Mesodermal cell (in vitro differentiated cells): ENCODE results near the gene VTI1B. TPM values are rescaled to one million over a fixed set of nuclear protein-coding genes. Genes with fewer than 3 reads are reported as not detected.
"Not testable (repeated sequence)": the region's sequence is repeated elsewhere in the genome, so short reads cannot be mapped to it uniquely, and the experiment has no call there.

Experiments used
- H3K27ac ChIP-seq: 2 replicates; pipeline ENCODE4 v1.7.0; 2013; ENCODE audit warnings: mild to moderate bottlenecking, low read depth, low read length, moderate library complexity; ENCODE audit not compliant: severe bottlenecking
- H3K36me3 ChIP-seq: 2 replicates; pipeline ENCODE4 v1.7.1; 2013; ENCODE audit warnings: mild to moderate bottlenecking, low read length, moderate library complexity; ENCODE audit not compliant: control insufficient read depth, insufficient read depth
- H3K4me1 ChIP-seq: one replicate; pipeline ENCODE4 v1.7.1; 2013; ENCODE audit warnings: mild to moderate bottlenecking, low read length; ENCODE audit not compliant: insufficient read depth, control insufficient read depth, poor library complexity, severe bottlenecking
- H3K4me3 ChIP-seq: 2 replicates; pipeline ENCODE4 v1.7.0; 2013; ENCODE audit warnings: low read length, control low read depth, mild to moderate bottlenecking; ENCODE audit not compliant: insufficient read depth, poor library complexity, severe bottlenecking; ENCODE audit errors: extremely low read depth
- H3K9me3 ChIP-seq: 2 replicates; pipeline ENCODE4 v1.7.1; 2013; ENCODE audit warnings: mild to moderate bottlenecking, low read length, moderate library complexity; ENCODE audit not compliant: control insufficient read depth
- WGBS, 2 experiments: methylation state at CpG; one replicate each; pipeline ENCODE4 v1.1.5; 2013; ENCODE audit warnings: missing lambda C conversion rate in 2 of 2; ENCODE audit not compliant: insufficient coverage in 2 of 2; 5-methylcytosine and 5-hydroxymethylcytosine counted together
- polyA plus RNA-seq, 2 experiments: library from polyadenylated mRNA; stranded (reverse); fragments of 50-300 nt; gene quantifications; one replicate each; pipeline ENCODE4 v1.2.3, GENCODE V29; 2013

VTI1B gene, protein sequence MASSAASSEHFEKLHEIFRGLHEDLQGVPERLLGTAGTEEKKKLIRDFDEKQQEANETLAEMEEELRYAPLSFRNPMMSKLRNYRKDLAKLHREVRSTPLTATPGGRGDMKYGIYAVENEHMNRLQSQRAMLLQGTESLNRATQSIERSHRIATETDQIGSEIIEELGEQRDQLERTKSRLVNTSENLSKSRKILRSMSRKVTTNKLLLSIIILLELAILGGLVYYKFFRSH
- polyA plus RNA-seq (2013, experiment 1 of 2), result 75.3 TPM
- 83.4 TPM for polyA plus RNA-seq (2013, experiment 2 of 2)

DNA sequence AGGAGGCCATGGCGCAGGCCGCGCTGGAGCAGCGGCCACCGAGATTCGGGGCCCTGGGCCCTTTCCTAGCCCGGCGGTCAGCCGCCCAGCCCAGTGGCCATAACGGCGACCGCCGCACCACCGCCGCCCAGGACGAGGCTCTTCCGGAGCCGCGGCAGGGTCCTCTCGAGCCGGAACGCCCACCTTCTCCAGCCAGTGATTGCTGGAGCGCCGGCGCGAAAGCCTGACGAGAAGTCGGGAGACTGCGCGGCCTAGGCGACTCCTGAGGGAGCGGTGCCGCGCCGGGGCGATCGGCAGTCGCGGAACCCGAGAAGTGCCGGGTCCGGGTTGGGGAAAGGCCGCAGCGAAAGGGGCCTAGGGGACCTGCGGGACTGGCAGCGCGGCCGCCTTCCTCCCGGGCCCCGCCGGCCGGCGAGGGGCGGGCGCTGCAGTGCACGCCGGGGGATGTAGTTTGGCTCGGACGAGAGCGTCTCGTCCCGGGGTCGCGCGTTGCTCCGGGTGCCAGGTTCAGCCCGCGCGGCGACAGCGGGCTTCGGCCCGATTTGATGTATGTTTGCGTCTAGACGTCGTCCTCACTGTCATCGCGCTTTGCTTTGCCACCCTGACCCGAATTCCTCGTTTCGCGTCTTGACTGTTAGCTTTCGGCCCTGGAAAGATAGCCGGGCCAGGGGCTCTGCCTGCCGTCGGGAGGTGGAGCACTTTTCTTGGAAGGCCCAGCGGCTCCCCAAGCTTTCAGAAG, at the start of gene VTI1B:
Gene VTI1B (minus strand): TSS at position 153 of the 739 bp plus-strand sequence. CDS start 143 bp downstream, at position 10.
- WGBS, 2 experiments, result 0 to 1% methylated on average over 74 to 87 of the region's 87 CpGs

DNA sequence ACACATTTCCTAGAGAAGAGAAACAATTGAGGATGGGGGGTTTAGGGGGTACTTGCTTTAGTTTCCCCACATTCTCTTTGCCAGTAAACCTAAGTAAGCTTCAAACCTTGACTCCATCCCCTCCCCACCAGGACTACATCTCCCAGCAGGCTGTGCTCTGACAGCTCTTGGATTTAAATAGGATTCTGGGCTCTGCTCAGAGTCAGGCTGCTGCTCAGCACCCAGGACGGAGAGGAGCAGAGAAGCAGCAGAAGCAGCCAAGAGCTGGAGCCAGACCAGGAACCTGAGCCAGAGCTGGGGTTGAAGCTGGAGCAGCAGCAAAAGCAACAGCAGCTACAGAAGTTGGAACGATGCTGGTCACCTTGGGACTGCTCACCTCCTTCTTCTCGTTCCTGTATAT, 47.9 kb upstream of the VTI1B start:
- H3K27ac ChIP-seq, result no peak overlapping the region
- H3K4me1 ChIP-seq, result no peaks in the 10 kb centered on the region
- no peaks in the 10 kb centered on the region for H3K36me3 ChIP-seq
- H3K4me3 ChIP-seq, result no peak overlapping the region
- 44 to 46% methylated on average over 2 to 3 of the region's 3 CpGs for WGBS, 2 experiments
- H3K9me3 ChIP-seq, result peaks cover 5% of the 10 kb centered on the region

More for the DNA sequence above, at the start of gene VTI1B:
- no peaks in the 10 kb centered on the region for H3K9me3 ChIP-seq
- peaks cover 11% of the 10 kb centered on the region for H3K4me1 ChIP-seq
- H3K36me3 ChIP-seq, result peaks cover 40% of the 10 kb centered on the region
- peak within 1 kb of the TSS; percentile 78 for H3K4me3 ChIP-seq
- H3K27ac ChIP-seq, result peak within 1 kb of the TSS; percentile 98

DNA sequence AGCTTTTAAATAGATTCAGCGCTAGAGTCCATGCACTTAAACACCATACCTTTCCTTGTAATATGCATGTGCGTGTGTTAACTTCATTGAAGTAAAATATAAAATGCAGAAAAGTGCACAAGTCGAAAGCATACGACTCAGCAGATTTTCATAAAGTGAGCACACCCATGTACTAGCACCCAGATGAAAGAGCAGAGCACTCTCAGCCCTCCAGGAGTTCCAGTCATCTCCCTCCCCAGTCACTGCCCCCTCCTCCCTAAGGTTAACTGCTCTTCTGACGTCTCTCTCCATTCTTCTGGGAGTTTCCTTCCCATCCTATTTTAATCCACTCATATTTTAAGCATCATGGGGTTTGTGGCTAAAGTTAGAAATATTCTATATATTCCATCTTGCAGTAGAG, 47.4 kb upstream of the VTI1B start:
- Histone ChIP-seq H3K4me1 (no peaks in the 10 kb centered on the region), H3K36me3 (no peaks in the 10 kb centered on the region), H3K4me3 (no peak overlapping the region), H3K27ac (no peak overlapping the region), H3K9me3 (peaks cover 5% of the 10 kb centered on the region)
- WGBS, 2 experiments, result 60% methylated on average over 3 of the region's 5 CpGs; no CpG with 5 or more reads in 1 of the 2 experiments

DNA sequence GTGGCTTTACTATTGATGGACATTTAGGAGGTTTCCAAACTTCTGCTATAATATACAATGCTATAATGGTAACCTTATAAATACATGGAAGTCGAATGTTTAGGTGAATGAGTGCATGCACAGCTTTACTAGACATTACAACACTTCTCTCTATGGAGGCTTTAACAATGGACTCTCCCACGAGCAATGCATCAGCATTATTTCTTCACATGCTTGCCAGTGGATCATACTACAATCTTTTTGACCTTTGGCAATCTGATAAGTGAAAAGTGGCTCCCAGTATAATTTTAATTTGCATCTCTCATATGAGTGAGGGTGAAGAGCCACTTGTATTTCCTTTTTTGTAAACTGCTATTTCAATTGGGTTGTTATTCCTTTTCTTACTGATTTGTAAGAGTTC, 45.4 kb upstream of the VTI1B start:
- H3K4me1 ChIP-seq, result no peaks in the 10 kb centered on the region
- no peak overlapping the region for H3K27ac ChIP-seq
- no peaks in the 10 kb centered on the region for H3K36me3 ChIP-seq
- 40% methylated on average over 1 of the region's 2 CpGs; no CpG with 5 or more reads in 1 of the 2 experiments for WGBS, 2 experiments
- H3K4me3 ChIP-seq, result no peak overlapping the region
- H3K9me3 ChIP-seq, result no peaks in the 10 kb centered on the region

DNA sequence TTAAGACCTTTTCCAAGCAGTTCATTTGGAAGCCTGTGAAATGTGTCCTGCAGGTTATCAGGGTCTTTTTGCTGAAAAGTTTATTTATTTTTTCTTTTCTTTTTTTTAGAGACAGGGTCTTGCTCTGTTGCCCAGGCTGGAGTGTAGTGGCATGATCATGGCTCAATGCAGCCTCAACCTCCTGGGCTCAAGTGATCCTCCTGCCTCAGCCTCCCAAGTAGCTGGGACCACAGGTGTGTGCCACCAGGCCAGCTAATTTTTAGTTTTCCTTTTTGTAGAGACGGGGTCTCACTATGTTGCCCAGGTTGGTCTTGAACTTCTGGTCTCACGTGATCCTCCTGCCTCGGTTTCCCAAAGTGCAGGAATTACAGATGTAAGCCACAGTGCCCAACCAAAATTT, 45.0 kb upstream of the VTI1B start:
- not testable (repeated sequence) for H3K36me3 ChIP-seq, H3K27ac ChIP-seq, H3K4me3 ChIP-seq, H3K9me3 ChIP-seq, H3K4me1 ChIP-seq
- 100% methylated on average over 2 of the region's 3 CpGs; no CpG with 5 or more reads in 1 of the 2 experiments for WGBS, 2 experiments

DNA sequence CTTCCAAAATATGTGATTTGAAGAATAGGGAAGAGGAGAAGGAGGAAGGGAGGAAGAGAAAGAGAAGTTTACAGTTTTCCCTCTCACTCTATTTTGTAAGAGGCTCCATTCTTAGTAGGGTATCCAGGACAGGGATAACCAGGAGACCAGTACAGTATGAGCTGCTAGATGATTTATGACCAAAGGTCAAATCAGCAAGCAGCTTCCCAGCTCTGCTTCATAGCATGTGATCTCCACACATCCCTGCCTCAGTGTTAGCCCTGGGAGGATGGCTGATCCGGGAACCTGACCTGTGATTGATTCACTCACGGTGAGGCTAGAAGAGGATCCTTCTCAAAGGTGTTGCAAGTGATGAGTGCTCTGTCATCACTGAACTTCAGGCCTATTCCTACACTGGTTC, 43.8 kb upstream of the VTI1B start:
- H3K4me1 ChIP-seq, result no peaks in the 10 kb centered on the region
- no peak overlapping the region for H3K27ac ChIP-seq
- H3K36me3 ChIP-seq, result no peaks in the 10 kb centered on the region
- no peak overlapping the region for H3K4me3 ChIP-seq
- H3K9me3 ChIP-seq, result no peaks in the 10 kb centered on the region
- WGBS, 2 experiments, result 85 to 93% methylated on average over 2 of the region's 2 CpGs

DNA sequence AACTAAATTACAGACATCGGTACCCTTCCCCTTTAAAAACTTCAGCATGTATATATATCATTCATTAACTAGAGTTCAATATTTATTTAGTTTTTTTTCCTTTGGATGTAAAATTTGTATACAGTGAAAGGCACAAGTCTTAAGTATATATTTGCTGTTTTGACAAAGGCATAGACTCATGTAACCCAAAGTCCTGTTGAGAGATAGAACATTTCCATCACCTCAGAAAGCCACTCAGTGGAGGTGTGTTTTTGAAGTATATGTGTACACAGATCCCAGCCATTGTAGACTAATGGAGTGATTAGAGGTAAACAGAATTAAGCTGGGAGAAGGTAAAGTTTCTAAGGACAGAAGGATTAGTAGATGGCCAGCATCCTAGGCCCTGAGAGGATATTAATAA, 42.6 kb upstream of the VTI1B start:
- no CpG with 5 or more reads among the region's 1 CpG for WGBS, 2 experiments
- Histone ChIP-seq H3K9me3 (no peaks in the 10 kb centered on the region), H3K27ac (no peak overlapping the region), H3K4me3 (no peak overlapping the region), H3K36me3 (no peaks in the 10 kb centered on the region), H3K4me1 (no peaks in the 10 kb centered on the region)

DNA sequence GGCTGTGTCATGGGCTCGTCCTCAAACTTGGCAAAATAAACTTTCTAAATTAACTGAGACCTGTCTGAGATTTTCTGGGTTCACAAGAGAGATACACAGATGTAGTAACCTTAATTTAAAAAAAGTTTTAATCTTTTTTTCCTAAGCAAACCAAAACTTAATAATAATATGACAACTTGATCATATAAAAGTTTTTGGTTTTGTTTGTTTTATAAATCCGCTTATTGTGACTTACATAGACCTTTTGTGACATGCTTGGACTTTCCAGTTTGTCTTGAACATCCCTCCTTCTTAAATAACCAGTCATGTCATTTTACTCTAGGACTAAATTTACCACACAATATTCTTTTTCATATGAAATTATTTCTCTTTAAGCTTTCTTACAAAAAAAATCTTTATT, 35.8 kb upstream of the VTI1B start:
- Histone ChIP-seq H3K27ac (no peak overlapping the region), H3K4me1 (no peaks in the 10 kb centered on the region), H3K4me3 (no peak overlapping the region), H3K36me3 (no peaks in the 10 kb centered on the region), H3K9me3 (peaks cover 20% of the 10 kb centered on the region)
- WGBS, 2 experiments, result 90% methylated on average over 2 of the region's 2 CpGs; no CpG with 5 or more reads in 1 of the 2 experiments

DNA sequence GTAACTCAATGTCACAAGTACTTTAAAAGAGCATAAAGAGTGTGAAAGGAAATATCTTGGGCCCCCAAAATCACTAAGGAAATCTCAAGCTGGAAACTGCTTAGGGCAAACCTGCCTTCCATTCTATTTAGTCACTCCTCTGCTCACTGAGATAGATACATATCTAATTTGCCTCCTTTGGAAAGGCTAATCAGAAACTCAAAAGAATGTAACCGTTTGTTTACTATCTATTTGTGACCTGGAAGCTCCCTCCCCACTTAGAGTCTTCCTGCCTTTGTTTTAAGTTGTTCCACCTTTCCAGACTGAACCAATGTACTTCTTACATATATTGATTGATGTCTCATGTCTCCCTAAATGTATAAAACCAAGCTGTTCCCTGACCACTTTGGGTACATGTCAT, 35.4 kb upstream of the VTI1B start:
- H3K36me3 ChIP-seq, H3K4me1 ChIP-seq, H3K4me3 ChIP-seq, H3K27ac ChIP-seq: not testable (repeated sequence)
- peaks cover 20% of the 10 kb centered on the region for H3K9me3 ChIP-seq
- WGBS, 2 experiments, result 75 to 91% methylated on average over 1 of the region's 1 CpG

DNA sequence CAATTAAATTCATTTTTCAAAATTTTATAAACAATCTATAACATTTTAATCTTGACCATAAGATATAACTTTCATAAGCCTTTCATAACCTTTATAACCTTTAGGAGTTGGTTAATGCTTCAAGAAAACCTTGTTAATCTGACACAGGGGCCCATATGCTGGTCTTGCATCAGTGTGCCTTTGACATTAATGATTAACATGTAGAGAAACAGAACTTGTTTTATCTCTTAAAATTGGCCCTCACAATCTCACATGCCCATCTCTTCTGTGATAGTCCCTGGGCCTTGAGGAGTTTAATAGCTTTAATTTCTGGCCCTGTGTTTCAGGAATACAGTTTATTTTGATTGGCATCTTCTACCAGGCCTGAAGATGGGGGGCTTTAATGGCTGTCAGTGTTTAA, 34.9 kb upstream of the VTI1B start:
- H3K9me3 ChIP-seq, result peaks cover 20% of the 10 kb centered on the region
- not testable (repeated sequence) for H3K27ac ChIP-seq, H3K4me1 ChIP-seq, H3K4me3 ChIP-seq, H3K36me3 ChIP-seq

DNA sequence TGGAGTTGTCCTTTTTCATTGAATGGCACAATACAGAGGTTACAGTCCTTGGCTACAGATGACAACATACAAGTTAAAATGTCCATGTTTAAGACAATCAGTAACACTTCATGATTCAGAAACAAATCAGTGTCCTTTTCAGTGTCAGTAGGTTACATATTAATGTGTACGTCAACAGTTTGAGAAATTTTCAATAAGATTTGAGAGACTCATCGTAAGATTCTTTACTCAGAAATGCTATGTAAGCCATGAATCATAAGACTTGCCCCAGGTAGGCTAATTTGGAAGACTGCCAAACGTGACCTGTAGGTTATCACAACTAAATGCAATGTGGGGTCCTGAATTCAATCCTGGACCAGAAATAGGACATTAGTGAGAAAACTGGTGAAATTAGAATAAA, 30.8 kb upstream of the VTI1B start:
- Histone ChIP-seq H3K27ac (no peak overlapping the region), H3K4me3 (no peak overlapping the region), H3K36me3 (no peaks in the 10 kb centered on the region), H3K9me3 (peaks cover 17% of the 10 kb centered on the region), H3K4me1 (no peaks in the 10 kb centered on the region)
- WGBS, 2 experiments, result 69 to 86% methylated on average over 3 of the region's 3 CpGs
